HG02798 (cell line): Measurements from ENCODE around the gene GTF2H2.
"Not testable (repeated sequence)": the region's sequence is repeated elsewhere in the genome, so short reads cannot be mapped to it uniquely, and the experiment has no call there.

Experiments used
- ATAC-seq: cut with Tn5 transposase; IDR thresholded peaks from one replicate; pipeline ENCODE4 v1.9.1; 2021; ENCODE audit warnings: mild to moderate bottlenecking; ENCODE audit not compliant: unreplicated experiment, poor library complexity

The GTF2H2 gene

GRCh38 chr5:71067262-71067928 is at the start of gene GTF2H2:
Gene GTF2H2 (minus strand): TSS chr5:71067676. CDS start chr5:71062763, 4,913 bp downstream.
- ATAC-seq: peak; percentile 98

DNA sequence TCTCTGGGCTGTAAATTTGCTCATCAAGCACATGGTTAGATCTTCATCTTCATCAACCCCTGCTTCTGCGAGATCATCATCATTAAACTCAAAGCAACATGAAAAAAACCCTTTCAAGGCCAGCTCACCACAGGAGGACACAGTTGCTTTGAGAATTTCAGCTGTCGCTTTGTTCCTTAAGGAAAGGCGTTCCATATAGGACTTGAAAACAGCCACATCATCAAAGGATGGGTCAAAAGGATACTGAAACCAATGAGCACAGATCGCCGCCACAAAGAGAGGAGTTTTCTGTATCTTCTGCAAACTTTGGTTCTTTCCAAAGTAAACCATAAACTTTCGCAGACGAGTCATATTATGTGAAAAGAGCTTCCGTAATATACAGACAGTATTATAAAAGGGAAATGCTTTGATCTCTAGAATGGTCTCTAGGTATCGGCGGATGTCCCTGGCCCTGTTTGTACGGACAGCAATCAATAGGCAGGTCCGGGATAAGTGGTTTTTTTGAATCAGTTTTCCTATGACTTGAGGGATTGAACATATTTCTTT is 42.3 kb upstream of the GTF2H2 start:
- not testable (repeated sequence) for ATAC-seq

DNA sequence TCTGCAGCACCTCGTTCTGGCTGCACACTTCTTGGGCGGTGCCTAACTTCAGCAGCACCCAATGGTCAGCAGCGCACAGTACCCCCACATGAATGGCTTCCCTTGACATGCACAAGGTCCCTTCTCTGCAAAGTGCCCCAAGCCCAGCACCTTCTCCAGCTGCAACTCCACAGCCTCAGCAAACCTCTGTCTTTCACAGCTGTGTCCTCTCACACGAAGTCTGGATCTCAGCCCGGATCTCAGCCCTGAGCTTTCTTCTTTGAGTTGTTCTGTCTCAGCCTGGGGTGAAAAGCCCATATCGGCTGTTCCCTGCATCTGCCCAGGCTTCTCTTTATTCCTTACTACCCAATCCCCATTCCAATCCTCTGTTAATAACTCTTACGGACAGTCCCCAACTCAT is 32.5 kb upstream of the GTF2H2 start:
- not testable (repeated sequence) for ATAC-seq

GRCh38 chr5:71097930-71098203 is 30.4 kb upstream of the GTF2H2 start:
- not testable (repeated sequence) for ATAC-seq

DNA sequence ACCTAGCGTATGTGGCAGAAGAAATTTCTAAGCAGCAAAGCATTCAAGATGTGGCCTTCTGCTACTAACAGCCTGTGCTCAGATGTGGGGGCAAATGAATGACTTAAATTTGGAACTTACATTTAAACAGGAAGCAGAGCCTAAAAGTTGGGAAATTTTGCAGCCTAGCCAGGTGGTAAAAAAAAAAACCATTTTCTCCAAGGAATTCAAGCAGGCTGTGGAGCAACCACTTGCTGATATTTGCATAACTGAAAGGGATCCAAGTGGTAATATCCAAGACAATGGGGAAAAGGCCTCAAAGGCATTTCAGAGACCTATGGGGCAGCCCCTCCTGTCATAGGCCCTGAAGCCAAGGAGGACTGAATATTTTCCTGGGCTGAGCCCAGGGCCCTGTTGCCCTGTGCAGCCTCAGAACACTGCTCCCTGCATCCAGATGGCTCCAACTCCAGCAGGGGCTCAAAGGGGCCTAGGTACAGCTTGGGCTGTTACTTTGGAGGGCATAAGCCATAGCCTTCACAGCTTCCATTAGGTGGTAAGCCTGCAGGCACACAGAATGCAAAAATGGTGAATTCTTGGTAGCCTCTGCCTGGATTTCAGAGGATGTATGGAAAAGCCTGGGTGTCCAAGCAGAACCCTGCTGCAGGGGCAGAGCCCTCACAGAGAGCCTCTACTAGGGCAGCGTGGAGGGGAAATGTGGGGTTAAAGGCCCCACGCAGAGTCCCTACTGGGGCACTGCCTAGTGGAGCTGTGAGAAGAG is 29.9 kb upstream of the GTF2H2 start:
- ATAC-seq: not testable (repeated sequence)

DNA sequence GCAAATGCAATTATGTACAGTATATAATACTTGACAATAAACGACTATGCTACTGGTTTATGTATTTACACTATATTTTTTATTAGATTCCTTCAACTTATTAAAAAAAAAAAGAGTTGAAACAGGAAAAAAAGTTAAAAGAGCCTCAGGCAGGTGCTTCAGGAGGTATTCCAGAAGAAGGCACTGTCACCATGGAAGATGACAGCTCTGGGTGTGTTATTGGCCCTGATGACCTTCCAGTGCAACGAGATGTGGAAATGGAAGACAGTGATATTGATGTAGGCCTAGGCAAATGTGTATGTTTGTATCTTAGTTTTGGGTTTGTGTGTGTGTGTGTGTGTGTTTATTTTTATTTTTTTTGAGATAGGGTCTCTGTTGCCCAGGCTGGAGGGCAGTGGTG is 22.3 kb upstream of the GTF2H2 start:
- not testable (repeated sequence) for ATAC-seq

GRCh38 chr5:71088754-71089153 is 21.3 kb upstream of the GTF2H2 start:
- ATAC-seq: not testable (repeated sequence)

GRCh38 chr5:71086145-71086544 is 18.7 kb upstream of the GTF2H2 start:
- ATAC-seq: not testable (repeated sequence)

GRCh38 chr5:71084280-71085063 is 17.0 kb upstream of the GTF2H2 start:
- not testable (repeated sequence) for ATAC-seq

- not testable (repeated sequence) for ATAC-seq
These were observed 15.4 kb upstream of the GTF2H2 start for GRCh38 chr5:71082898-71083297.

GRCh38 chr5:71082340-71082739 is 14.9 kb upstream of the GTF2H2 start:
- ATAC-seq: not testable (repeated sequence)

DNA sequence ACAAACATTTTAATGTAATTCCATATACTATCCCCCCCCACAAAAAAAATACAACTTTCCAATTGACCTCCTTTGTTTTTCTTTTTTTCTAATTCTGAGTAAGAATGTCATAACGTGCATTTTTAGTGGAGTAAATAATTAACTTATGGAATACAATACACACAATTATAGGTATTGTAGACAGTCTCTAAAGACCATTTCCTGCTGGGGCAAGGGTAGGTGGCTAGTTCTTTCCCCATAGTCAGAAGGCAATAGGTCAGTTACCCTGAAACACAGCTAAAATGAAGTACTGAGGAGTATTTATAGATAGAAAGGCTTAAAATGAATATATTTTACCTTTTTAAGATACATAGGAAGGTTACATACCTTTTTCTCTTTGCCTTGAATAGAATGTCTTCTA is 6.2 kb downstream of the GTF2H2 start:
- not testable (repeated sequence) for ATAC-seq

DNA sequence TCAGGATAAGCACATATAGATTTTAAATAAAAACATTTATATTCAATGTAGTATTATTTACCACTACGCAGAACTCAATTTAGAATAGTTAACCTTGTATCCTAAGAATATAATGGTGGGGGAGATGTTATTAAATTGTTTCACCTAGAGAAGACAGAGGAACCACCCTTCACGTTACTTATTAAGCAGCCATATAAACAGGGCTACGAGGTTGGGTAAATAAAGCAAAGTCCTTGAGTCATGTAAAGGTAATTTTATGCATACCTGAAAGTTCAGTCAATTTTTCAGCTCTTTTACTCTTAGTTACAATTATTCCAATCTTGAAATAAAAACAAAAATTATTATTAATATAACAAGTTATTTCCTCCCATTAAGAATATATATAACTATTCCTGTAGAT is 8.1 kb downstream of the GTF2H2 start:
- ATAC-seq: not testable (repeated sequence)

DNA sequence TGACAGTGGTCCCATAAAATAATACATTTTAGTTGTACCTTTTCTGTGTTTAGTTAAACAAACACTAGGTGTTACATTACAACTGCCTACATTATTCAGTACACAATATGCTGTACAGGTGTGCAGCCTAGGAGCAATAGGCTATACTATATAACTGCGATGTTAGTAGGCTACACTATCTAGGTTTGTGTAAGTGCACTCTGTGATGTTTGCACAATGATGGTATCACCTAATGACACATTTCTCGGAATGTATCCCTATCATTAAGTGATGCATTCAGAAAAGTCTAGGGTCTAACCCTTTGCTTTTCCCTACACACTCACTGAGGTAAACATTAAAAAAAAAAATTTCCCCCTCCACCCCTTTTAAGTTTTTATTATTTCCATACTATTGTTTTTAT is 22.7 kb downstream of the GTF2H2 start:
- ATAC-seq: not testable (repeated sequence)

DNA sequence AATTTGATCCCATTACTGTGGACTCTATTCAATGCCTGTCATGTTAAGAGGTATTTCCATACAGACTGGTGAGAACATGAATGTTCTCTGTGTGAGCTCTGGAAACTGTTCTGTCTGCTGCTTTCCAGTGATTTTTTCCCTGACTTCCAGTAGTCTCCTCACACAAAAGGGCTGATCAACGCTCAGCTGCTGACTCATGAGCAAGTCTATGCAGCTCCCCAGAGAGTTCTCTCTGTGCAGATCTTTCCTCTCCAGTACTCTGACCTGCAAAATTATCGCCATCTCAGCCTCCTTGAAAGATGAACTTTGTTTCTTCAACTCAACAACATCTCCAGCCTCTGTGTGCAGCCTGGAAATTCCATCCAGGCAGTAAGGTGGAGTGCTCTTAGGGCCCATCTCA is 23.3 kb downstream of the GTF2H2 start:
- not testable (repeated sequence) for ATAC-seq

DNA sequence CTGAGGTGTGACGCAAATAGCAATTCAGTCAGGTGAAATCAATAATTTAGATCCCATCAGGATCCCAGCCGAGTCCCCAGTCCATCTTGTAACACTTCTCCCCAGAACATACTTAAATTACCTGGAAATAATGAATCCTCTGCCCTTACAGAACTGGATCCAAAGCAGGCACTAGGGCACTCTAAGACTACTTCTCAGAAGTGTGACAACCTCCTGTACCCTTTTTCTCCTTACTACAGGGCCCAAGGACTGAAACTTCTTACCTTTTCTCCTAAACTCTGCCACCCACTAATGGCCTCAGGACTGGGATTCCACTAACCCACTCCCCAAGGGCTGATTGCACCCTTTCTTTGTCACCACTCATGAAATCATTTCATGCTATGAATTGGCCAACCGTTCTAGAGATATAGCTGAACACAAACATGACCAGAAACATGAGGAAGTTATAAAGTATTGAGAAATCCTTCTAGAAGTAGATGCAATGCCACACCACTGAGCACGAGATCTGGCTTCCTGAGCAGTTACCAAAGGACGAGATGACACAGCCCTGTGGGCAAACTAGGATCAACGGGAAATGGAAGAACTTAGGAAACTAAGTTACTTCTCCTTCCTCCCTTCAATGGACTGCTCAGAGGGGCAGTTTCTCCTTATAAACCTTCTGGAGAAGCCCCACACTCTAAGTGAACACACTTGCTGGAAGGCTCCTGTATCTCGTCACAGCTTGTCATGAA is 36.3 kb downstream of the GTF2H2 start:
- ATAC-seq: not testable (repeated sequence)

DNA sequence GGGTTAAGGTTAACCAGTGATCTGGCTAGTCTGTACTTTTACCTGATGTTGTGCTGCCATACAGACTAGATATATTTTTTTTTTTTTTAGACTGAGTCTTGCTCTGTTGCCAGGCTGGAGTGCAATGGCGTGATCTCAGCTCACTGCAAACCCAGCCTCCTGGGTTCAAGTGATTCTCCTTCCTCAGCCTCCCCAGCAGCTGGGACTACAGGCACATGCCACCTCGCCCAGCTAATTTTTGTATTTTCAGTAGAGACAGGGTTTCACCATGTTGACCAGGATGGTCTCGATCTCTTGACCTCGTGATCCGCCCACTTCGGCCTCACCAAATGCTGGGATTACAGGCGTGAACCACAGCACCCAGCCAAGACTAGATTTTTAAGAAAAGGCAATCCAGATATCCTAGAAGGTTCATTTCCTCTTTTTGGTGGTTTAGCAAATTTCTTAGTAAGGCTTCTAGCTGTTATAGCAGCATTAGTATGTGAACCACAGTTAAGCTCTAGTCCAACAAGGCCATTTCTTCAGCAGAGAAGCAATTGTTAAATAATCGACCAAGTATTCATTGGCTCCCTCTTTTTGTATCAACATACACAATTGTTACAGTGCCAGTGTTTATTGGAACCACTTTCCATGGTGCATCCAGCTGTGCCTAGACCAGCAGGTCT is 42.1 kb downstream of the GTF2H2 start, which contains the start of gene NAIP:
TSS of gene NAIP (minus strand) at position 51 of the 665 bp plus-strand sequence. CDS start 12,424 bp downstream, outside the sequence.
- peak; percentile 37 for ATAC-seq

- not testable (repeated sequence) for ATAC-seq
These were observed 46.8 kb downstream of the GTF2H2 start for GRCh38 chr5:71020643-71021042.

- not testable (repeated sequence) for ATAC-seq
These were observed 49.0 kb downstream of the GTF2H2 start for GRCh38 chr5:71018376-71019005.
